ENCODE results near the gene FAM168A. TPM values are rescaled to one million over a fixed set of nuclear protein-coding genes. Genes with fewer than 3 reads are reported as not detected.
A peak's percentile ranks its signal among the peaks of the same experiment; 100 is the strongest.

The FAM168A gene
- total RNA-seq, 1 donor from 2014 or later, result 19.9 TPM

- DNase-seq (ENCODE audit: low spot score) (no peak), ATAC-seq (no peak)
Observed at GRCh38 chr11:73356979-73357860, 240.7 kb downstream of the FAM168A start.

DNA sequence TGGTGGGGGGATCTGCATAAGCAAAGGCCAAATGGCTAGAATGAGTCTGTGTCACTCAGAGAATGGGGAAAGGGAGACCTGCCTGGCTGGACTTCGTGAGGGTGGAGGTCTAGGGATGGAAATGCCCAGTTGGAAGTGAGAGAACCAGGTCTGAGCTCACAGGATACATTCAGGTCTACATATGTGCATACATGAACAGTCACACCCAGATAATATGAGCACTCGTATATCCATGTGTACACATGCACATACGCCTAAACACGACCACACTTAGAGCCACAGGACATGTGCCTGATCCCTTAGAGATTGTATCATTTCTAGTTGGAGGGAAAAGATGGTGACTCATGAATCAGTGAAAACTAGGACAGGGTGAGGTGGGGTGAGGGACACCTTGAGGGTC, 242.8 kb downstream of the FAM168A start:
- ATAC-seq (no peak), DNase-seq (ENCODE audit: low spot score) (no peak)

DNA sequence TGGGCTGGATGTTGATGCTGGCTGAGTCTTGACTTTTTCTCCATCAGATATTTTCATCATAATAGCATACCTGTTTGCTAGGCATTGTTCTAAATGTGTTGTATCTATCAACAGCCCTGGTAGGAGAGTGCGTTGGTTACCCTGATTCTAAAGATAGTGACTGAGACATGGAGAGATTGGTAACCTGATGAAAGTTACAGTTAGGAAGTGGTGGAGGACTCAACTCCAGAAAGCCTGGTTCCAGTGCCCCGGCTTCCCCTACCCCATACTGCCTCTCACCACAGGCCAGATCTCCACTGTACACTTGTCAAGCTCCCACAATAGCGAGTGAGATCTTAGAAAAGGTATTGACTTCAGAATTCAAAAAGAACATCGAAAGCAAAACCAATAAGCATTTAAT, 244.5 kb downstream of the FAM168A start:
- no peak for ATAC-seq
- no peak for DNase-seq (ENCODE audit: low spot score)

DNA sequence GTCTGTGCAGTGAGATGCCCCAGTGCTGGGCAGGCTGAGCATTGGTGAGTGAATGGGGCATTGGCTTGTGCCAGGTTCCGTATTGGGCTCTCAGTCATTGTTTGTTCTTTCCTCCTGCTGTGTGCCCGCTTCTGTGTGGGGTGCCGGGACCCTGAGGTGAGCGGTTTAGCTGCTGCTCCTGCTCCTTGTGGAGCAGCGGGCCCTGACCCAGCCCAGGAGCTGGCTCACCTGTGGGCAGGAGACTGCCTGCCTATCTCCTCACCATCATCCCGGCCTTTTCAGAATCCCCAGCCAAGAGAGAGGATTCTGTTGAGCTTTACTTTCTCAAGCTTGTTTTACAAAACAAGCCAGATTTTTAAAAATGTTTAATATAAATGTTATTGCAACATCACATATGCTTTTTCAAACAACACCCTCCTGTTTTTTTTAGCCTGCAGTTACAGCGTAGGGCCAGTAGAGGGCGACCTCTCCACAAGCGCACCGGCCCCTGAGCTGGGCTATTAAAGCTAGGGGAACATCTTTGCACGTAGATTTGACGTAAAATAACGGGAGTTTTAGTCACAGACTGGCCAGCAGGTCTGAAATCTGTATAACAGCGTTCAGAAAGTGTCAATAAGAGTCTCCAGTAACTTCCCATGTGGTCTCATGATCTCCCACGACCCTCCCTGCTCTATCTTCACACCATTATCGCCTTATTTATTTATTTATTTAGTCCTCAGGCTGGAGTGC, 246.8 kb downstream of the FAM168A start:
- peak; percentile 91 for ATAC-seq
- no peak for DNase-seq (ENCODE audit: low spot score)

Other genes with a start within 250 kb of the FAM168A start
- gene RELT, start 221.7 kb downstream of the FAM168A start, total RNA-seq, result 1.4 TPM
- gene PLEKHB1, start 48.5 kb upstream of the FAM168A start, total RNA-seq, result 1.3 TPM
- gene RAB6A, start 163.0 kb upstream of the FAM168A start, total RNA-seq, result 57.2 TPM
- gene MRPL48, start 189.8 kb upstream of the FAM168A start, total RNA-seq, result 14.9 TPM

All from left lobe of liver (tissue), 2 donors.